Eye (tissue), 1 donor: Measurements from ENCODE around the gene HBZ.
"Not testable (repeated sequence)": the region's sequence is repeated elsewhere in the genome, so short reads cannot be mapped to it uniquely, and the experiment has no call there.

Experiments
- DNase-seq: peaks from one replicate; pipeline ENCODE4 v3.0.0-alpha.2; 2015

HBZ gene

GRCh38 chr16:138049-138417, 14.4 kb upstream of the HBZ start:
- DNase-seq, result peak; percentile 71

- DNase-seq, result no peak
Measured at GRCh38 chr16:140175-140857, 12.1 kb upstream of the HBZ start.

GRCh38 chr16:142405-142967, 10.0 kb upstream of the HBZ start:
- DNase-seq, result no peak

GRCh38 chr16:143047-143446, 9.4 kb upstream of the HBZ start:
- DNase-seq, result no peak

- DNase-seq, result no peak
Measured at GRCh38 chr16:143456-143855, 9.0 kb upstream of the HBZ start.

GRCh38 chr16:144797-145252, 7.6 kb upstream of the HBZ start:
- no peak for DNase-seq

- no peak for DNase-seq
Measured at GRCh38 chr16:146646-147045, 5.8 kb upstream of the HBZ start.

GRCh38 chr16:149024-149660, 3.3 kb upstream of the HBZ start:
- DNase-seq, result no peak

- DNase-seq, result not testable (repeated sequence)
Measured at GRCh38 chr16:153129-153521, 681 bp downstream of the HBZ start.

GRCh38 chr16:153550-154216, 1.2 kb downstream of the HBZ start:
- DNase-seq, result not testable (repeated sequence)

GRCh38 chr16:154217-155030, 2.0 kb downstream of the HBZ start:
- DNase-seq, result peak; percentile 61

- no peak for DNase-seq
Measured at GRCh38 chr16:155031-155398, 2.6 kb downstream of the HBZ start.

GRCh38 chr16:159136-159849, 6.8 kb downstream of the HBZ start:
- DNase-seq, result no peak

GRCh38 chr16:160242-160641, 7.8 kb downstream of the HBZ start:
- DNase-seq, result not testable (repeated sequence)

GRCh38 chr16:160691-161190, 8.3 kb downstream of the HBZ start:
- DNase-seq, result no peak

- no peak for DNase-seq
Measured at GRCh38 chr16:162271-162991, 10.0 kb downstream of the HBZ start.

- DNase-seq, result not testable (repeated sequence)
Measured at GRCh38 chr16:163139-163538, 10.7 kb downstream of the HBZ start.

GRCh38 chr16:163696-164095, 11.3 kb downstream of the HBZ start:
- DNase-seq, result not testable (repeated sequence)

- not testable (repeated sequence) for DNase-seq
Measured at GRCh38 chr16:164134-164823, 11.8 kb downstream of the HBZ start.

- DNase-seq, result peak; percentile 29
Measured at GRCh38 chr16:164827-165538, 12.5 kb downstream of the HBZ start.
